MM.1S (cell line): ENCODE results near the gene LDLRAD4.

ENCODE experiments used
- DNase-seq: peaks from one replicate; pipeline ENCODE4 v3.0.0-alpha.2; 2015
- H2AFZ ChIP-seq: fragments of 300-600 bp; sonication (generic); 2 replicates; pipeline ENCODE4 v1.6.0; 2016; ENCODE audit warnings: antibody characterized with exemption, low read length
- H3F3A ChIP-seq: fragments of 300-600 bp; sonication (generic); 2 replicates; pipeline ENCODE4 v1.6.1; 2016; ENCODE audit warnings: mild to moderate bottlenecking, antibody characterized with exemption, low read length, moderate library complexity, mixed read lengths; ENCODE audit not compliant: insufficient read depth
- H3K27ac ChIP-seq: fragments of 300-600 bp; sonication (generic); 2 replicates; pipeline ENCODE4 v1.5.1; 2016; ENCODE audit warnings: mild to moderate bottlenecking, low read length
- H3K27me3 ChIP-seq: fragments of 300-600 bp; sonication (generic); replicated peaks from 2 replicates; pipeline ENCODE4 v1.6.0; 2016; ENCODE audit warnings: low read length; ENCODE audit not compliant: insufficient read depth
- H3K36me3 ChIP-seq: fragments of 300-600 bp; sonication (generic); replicated peaks from 2 replicates; pipeline ENCODE4 v1.6.1; 2016; ENCODE audit warnings: mild to moderate bottlenecking, low read length, mixed read lengths; ENCODE audit not compliant: insufficient read depth
- H3K4me1 ChIP-seq: fragments of 300-600 bp; sonication (generic); 2 replicates; pipeline ENCODE4 v1.6.1; 2016; ENCODE audit warnings: low read length, mixed read lengths
- H3K4me2 ChIP-seq: fragments of 300-600 bp; sonication (generic); 2 replicates; pipeline ENCODE4 v1.6.0; 2016; ENCODE audit warnings: low read depth, low read length
- H3K4me3 ChIP-seq: fragments of 300-600 bp; sonication (generic); 2 replicates; pipeline ENCODE4 v1.5.1; 2016; ENCODE audit warnings: low read length, mixed read lengths
- H3K79me2 ChIP-seq: fragments of 300-600 bp; sonication (generic); 2 replicates; pipeline ENCODE4 v1.6.1; 2016; ENCODE audit warnings: mixed run types, low read length, mixed read lengths
- H3K9ac ChIP-seq: fragments of 300-600 bp; sonication (generic); 2 replicates; pipeline ENCODE4 v1.6.1; 2016; ENCODE audit warnings: low read length, mixed read lengths
- H3K9me2 ChIP-seq: fragments of 300-600 bp; sonication (generic); replicated peaks from 2 replicates; pipeline ENCODE4 v1.6.1; 2016; ENCODE audit warnings: mild to moderate bottlenecking, low read length, mixed read lengths; ENCODE audit not compliant: insufficient read depth
- H3K9me3 ChIP-seq: fragments of 300-600 bp; sonication (generic); replicated peaks from 2 replicates; pipeline ENCODE4 v1.6.1; 2016; ENCODE audit warnings: mild to moderate bottlenecking, low read length, mixed read lengths; ENCODE audit not compliant: insufficient read depth
- H4K20me1 ChIP-seq: fragments of 300-600 bp; sonication (generic); 2 replicates; pipeline ENCODE4 v1.6.1; 2016; ENCODE audit warnings: mild to moderate bottlenecking, low read length, moderate library complexity, mixed read lengths; ENCODE audit not compliant: insufficient read depth
- EZH2 ChIP-seq: fragments of 300-600 bp; sonication (generic); optimal IDR thresholded peaks from 2 replicates; pipeline ENCODE3; 2017; ENCODE audit warnings: low read depth, mild to moderate bottlenecking, antibody characterized with exemption, low read length, mixed read lengths
- EZH2phosphoT487 ChIP-seq: fragments of 300-600 bp; sonication (generic); IDR thresholded peaks from 2 replicates; pipeline ENCODE4 v1.6.1; 2018; ENCODE audit warnings: antibody characterized with exemption, low read length
- TF ChIP-seq, protein P1 (sequence below): fragments of 300-600 bp; sonication (generic); IDR thresholded peaks from 2 replicates; pipeline ENCODE4 v1.5.1; 2016; ENCODE audit warnings: antibody characterized with exemption, low read length, mixed read lengths

The LDLRAD4 gene

DNA sequence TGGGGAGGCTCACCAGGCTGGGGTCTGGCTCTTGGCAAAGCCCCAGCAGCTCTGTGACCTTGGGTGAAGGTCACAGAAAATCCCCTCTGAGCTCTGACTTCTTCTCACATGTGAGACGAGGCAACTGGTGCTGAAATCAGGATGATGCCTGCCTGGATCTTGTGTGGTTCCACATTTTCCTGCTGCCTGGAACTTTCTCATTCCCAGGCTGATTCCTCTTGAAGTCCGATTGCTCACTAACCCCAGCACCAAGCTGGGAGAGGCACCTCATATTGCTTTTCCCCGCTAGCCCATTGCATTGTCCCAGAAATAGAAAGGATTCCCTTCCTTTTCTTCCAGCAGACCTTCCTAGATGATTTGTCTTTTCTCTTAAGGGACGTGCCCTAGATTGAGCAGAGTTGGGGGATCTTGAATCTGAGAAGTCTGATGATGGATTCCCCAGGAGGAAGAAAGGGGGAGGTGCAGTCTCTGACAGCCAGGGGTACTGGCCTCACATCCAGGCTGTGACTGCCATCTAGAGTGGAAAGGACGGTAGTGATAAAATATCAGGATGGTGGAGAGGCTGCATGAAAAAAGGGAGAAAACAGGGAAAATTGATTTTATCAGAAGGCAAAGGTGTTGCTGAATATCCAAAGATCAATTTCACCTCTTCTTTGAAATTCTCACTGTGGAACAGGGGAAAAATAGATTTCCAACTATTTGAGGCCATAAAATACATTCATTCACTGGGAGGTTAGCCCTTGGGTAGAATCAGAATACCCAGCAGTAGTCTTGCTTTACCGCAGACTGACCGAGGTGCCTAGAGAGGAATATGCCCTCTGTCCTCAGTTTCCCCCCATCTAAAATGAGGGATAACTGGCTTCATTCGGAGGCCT, 411.5 kb downstream of the LDLRAD4 start:
- TF ChIP-seq EZH2 (no peak), EZH2phosphoT487 (no peak)
- TF ChIP-seq, protein P1, sequence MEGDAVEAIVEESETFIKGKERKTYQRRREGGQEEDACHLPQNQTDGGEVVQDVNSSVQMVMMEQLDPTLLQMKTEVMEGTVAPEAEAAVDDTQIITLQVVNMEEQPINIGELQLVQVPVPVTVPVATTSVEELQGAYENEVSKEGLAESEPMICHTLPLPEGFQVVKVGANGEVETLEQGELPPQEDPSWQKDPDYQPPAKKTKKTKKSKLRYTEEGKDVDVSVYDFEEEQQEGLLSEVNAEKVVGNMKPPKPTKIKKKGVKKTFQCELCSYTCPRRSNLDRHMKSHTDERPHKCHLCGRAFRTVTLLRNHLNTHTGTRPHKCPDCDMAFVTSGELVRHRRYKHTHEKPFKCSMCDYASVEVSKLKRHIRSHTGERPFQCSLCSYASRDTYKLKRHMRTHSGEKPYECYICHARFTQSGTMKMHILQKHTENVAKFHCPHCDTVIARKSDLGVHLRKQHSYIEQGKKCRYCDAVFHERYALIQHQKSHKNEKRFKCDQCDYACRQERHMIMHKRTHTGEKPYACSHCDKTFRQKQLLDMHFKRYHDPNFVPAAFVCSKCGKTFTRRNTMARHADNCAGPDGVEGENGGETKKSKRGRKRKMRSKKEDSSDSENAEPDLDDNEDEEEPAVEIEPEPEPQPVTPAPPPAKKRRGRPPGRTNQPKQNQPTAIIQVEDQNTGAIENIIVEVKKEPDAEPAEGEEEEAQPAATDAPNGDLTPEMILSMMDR, result peak; percentile 81
- Histone ChIP-seq H3K27ac (no peak overlapping the region), H3K9me3 (no peaks in the 10 kb centered on the region), H2AFZ (no peak overlapping the region), H3K4me1 (no peaks in the 10 kb centered on the region), H3K79me2 (no peaks in the 10 kb centered on the region), H3K9me2 (no peaks in the 10 kb centered on the region), H3K4me3 (no peak overlapping the region), H3K9ac (no peak overlapping the region), H3F3A (no peaks in the 10 kb centered on the region), H3K36me3 (no peaks in the 10 kb centered on the region), H3K27me3 (no peaks in the 10 kb centered on the region), H4K20me1 (no peaks in the 10 kb centered on the region), H3K4me2 (no peak overlapping the region)
- peak; percentile 61 for DNase-seq

DNA sequence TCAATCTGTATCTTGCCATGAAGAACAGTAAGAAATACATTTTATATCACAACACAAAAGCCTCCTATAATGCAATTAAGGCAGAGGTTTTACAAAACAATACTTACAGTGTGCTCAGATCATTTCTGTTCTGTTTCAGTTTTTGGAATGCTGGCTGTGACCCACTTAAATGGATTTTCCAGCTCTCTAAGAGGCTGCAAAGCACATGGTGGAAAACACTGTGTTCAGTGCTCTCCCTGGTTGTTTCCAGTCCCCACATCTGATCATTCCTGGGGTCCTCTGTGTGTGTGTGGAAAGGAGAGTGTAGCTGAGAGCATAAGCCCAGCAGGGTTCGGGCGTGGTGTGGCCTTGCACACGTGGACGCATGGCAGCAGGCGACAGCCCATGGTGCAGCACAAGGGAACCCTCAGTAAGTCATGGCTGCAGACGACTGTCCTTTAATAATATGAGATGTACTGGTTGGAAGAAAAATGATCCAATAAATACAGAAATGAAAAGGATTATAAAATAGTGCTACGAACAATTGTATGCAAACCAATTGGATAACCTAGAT, 412.2 kb downstream of the LDLRAD4 start:
- H3K4me3 ChIP-seq, result no peak overlapping the region
- no peak overlapping the region for H3K4me2 ChIP-seq
- no peaks in the 10 kb centered on the region for H3K36me3 ChIP-seq
- no peaks in the 10 kb centered on the region for H3K79me2 ChIP-seq
- H3K27me3 ChIP-seq, result no peaks in the 10 kb centered on the region
- no peak overlapping the region for H2AFZ ChIP-seq
- no peak overlapping the region for H3K27ac ChIP-seq
- H3F3A ChIP-seq, result no peaks in the 10 kb centered on the region
- DNase-seq, result no peak
- H3K9me2 ChIP-seq, result no peaks in the 10 kb centered on the region
- no peaks in the 10 kb centered on the region for H3K9me3 ChIP-seq
- TF ChIP-seq, protein P1, result no peak
- TF ChIP-seq EZH2phosphoT487 (no peak), EZH2 (no peak)
- H4K20me1 ChIP-seq, result no peaks in the 10 kb centered on the region
- H3K4me1 ChIP-seq, result no peaks in the 10 kb centered on the region
- no peak overlapping the region for H3K9ac ChIP-seq

DNA sequence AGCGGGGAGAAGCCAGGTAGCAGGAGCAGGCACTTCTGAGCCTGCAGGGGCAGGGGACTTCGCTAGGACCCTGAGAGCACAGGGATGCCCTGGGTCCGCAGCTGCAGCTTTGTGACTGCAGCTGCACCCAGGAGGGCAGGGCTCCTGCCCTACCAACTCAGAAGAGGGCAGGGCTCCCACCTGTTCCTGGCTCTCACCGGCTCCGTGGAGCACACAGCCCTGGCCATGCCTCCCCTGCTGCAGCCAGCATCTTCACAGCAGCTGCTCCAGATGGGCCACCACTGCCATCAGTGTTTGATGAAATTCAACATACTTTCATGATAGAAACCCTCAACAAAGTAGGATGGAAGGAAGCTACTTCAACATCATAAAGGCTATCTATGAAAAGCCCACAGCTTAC, 415.1 kb downstream of the LDLRAD4 start:
- TF ChIP-seq EZH2, result no peak
- H3K9me3 ChIP-seq, result no peaks in the 10 kb centered on the region

DNA sequence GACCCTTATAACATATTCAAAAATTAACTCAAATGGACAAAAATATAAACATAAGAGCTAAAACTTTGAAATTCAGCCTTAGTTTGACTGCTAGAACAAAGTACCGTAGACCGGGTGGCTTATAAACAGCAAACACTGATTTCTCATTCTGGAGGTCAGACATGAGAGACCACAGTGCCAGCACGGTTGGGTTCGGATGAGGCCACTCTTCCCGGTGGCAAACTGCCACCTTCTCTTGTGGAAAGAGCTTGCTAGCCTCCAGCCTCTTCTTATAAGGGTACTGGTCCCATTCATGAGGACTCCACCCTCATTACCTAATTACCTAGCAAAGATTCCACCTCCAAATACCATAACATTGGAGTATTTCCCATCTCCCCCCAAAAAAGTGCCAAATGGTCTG, 416.5 kb downstream of the LDLRAD4 start:
- no peak overlapping the region for H3K4me3 ChIP-seq
- no peaks in the 10 kb centered on the region for H3K4me1 ChIP-seq
- no peaks in the 10 kb centered on the region for H3K79me2 ChIP-seq
- H3K4me2 ChIP-seq, result no peak overlapping the region
- H3K36me3 ChIP-seq, result no peaks in the 10 kb centered on the region
- DNase-seq, result no peak
- H3K9me3 ChIP-seq, result no peaks in the 10 kb centered on the region
- no peak overlapping the region for H3K9ac ChIP-seq
- H4K20me1 ChIP-seq, result no peaks in the 10 kb centered on the region
- no peak overlapping the region for H2AFZ ChIP-seq
- no peak for TF ChIP-seq EZH2
- TF ChIP-seq, protein P1, result no peak
- no peak for TF ChIP-seq EZH2phosphoT487
- no peaks in the 10 kb centered on the region for H3K9me2 ChIP-seq
- no peaks in the 10 kb centered on the region for H3F3A ChIP-seq
- no peaks in the 10 kb centered on the region for H3K27me3 ChIP-seq
- H3K27ac ChIP-seq, result no peak overlapping the region

More for the DNA sequence above, 415.1 kb downstream of the LDLRAD4 start:
- no peaks in the 10 kb centered on the region for H3K9me2 ChIP-seq
- H3K27ac ChIP-seq, result no peak overlapping the region
- H2AFZ ChIP-seq, result no peak overlapping the region
- H3K4me3 ChIP-seq, result no peak overlapping the region
- no peaks in the 10 kb centered on the region for H3K36me3 ChIP-seq
- no peaks in the 10 kb centered on the region for H4K20me1 ChIP-seq
- H3K4me2 ChIP-seq, result no peak overlapping the region
- no peaks in the 10 kb centered on the region for H3K4me1 ChIP-seq
- H3K27me3 ChIP-seq, result no peaks in the 10 kb centered on the region
- no peaks in the 10 kb centered on the region for H3K79me2 ChIP-seq
- no peak overlapping the region for H3K9ac ChIP-seq
- no peaks in the 10 kb centered on the region for H3F3A ChIP-seq
- no peak for DNase-seq
